Thyroid gland (tissue), 4 donors: Measurements from ENCODE around the gene CIDEC. TPM values are rescaled to one million over a fixed set of nuclear protein-coding genes. Genes with fewer than 3 reads are reported as not detected.

Source experiments
- DNase-seq, 2 donors: peaks; one replicate each; pipeline ENCODE4 v3.0.0-alpha.2; 2019
- H3K27ac ChIP-seq, 3 donors: fragments of 200-600 bp; sonication (generic); 1 replicate in 2 of 3; 2 replicates in 1 of 3; pipeline ENCODE4 v1.5.1; 2016 to 2019; ENCODE audit warnings: mild to moderate bottlenecking in 1 of 3, moderate library complexity in 1 of 3
- H3K27me3 ChIP-seq: fragments of 200-600 bp; sonication (generic); one replicate; pipeline ENCODE4 v1.5.1; 2019
- H3K36me3 ChIP-seq, 2 donors: fragments of 200-600 bp; sonication (generic); one replicate each; pipeline ENCODE4 v1.5.1; 2016 to 2019
- H3K4me1 ChIP-seq, 2 donors: fragments of 200-600 bp; sonication (generic); one replicate each; pipeline ENCODE4 v1.5.1; 2017 to 2019
- H3K4me3 ChIP-seq, 3 donors: fragments of 200-600 bp; sonication (generic); replicated peaks in 1 of 3; 1 replicate in 2 of 3; 2 replicates in 1 of 3; pipeline ENCODE4 v1.5.1; 2016; ENCODE audit warnings: mild to moderate bottlenecking in 1 of 3
- H3K9me3 ChIP-seq: fragments of 200-600 bp; sonication (generic); one replicate; pipeline ENCODE4 v1.5.1; 2017
- CTCF ChIP-seq, 6 experiments: fragments of 200-600 bp in 3 of 6; fragments of 450-650 bp in 3 of 6; sonication (generic) in 3 of 6; IDR thresholded peaks; one replicate each; pipeline ENCODE4 v1.5.1; 2016 to 2019; ENCODE audit warnings: antibody characterized with exemption in 6 of 6, mild to moderate bottlenecking in 2 of 6, inconsistent platforms in 1 of 6, moderate library complexity in 1 of 6
- POLR2A ChIP-seq, 2 donors: fragments of 450-650 bp; IDR thresholded peaks; one replicate each; pipeline ENCODE4 v1.6.1; 2017; ENCODE audit warnings: antibody characterized with exemption in 2 of 2, mild to moderate bottlenecking in 2 of 2, moderate library complexity in 1 of 2
- WGBS, 2 donors: methylation state at CpG; one replicate each; pipeline ENCODE4 v1.1.5; 2017; 5-methylcytosine and 5-hydroxymethylcytosine counted together
- intact Hi-C: fragments of 100-400 bp; cut with DNase I; formaldehyde crosslinking; loops from one replicate; pipeline ENCODE4 v1.15.1; 2023
- total RNA-seq, 4 donors: library from RNA; depleted of rRNA; stranded (reverse); fragments of >200 nt; gene quantifications; one replicate each; pipeline ENCODE4 v1.2.3, GENCODE V29; 2016

The CIDEC gene
- total RNA-seq, 4 donors from 2014 or later, result 2.2 to 9.4 (median 3.0) TPM

GRCh38 chr3:9863058-9863772, 16.8 kb downstream of the CIDEC start:
- Histone ChIP-seq H3K4me3 (peak overlapping the region in 1 of 3 donors; percentile 16), H3K4me1 (peaks cover 10 to 18% of the 10 kb centered on the region in 2 donors), H3K36me3 (no peaks in the 10 kb centered on the region), H3K27me3 (no peaks in the 10 kb centered on the region), H3K27ac (peak overlapping the region in 1 of 3 donors; percentile 28), H3K9me3 (no peaks in the 10 kb centered on the region)
- TF ChIP-seq CTCF (IDR thresholded peaks at IDR 0.05), result no peak
- no peak for TF ChIP-seq POLR2A (IDR thresholded peaks at IDR 0.05)
- WGBS, 2 donors, result 74 to 78% methylated on average over 9 to 17 of the region's 22 CpGs
- no peak for DNase-seq
- intact Hi-C loops, result no loop called here

- TF ChIP-seq CTCF (IDR thresholded peaks at IDR 0.05) (peak in 1 of 6 experiments; percentile 20), POLR2A (IDR thresholded peaks at IDR 0.05) (no peak)
- Histone ChIP-seq H3K4me3 (peak overlapping the region in 1 of 3 donors; percentile 16), H3K36me3 (no peaks in the 10 kb centered on the region), H3K4me1 (peaks cover 10 to 18% of the 10 kb centered on the region in 2 donors), H3K27me3 (no peaks in the 10 kb centered on the region), H3K9me3 (no peaks in the 10 kb centered on the region), H3K27ac (peak overlapping the region in 1 of 3 donors; percentile 28)
- intact Hi-C loops, result no loop called here
- WGBS, 2 donors, result 27 to 63% methylated on average over 3 to 15 of the region's 45 CpGs
- DNase-seq, result peak; percentile 35 to 37
Observed at GRCh38 chr3:9862391-9863057, 17.5 kb downstream of the CIDEC start.

GRCh38 chr3:9861626-9862130, 18.4 kb downstream of the CIDEC start:
- DNase-seq, result no peak
- Histone ChIP-seq H3K27me3 (no peaks in the 10 kb centered on the region), H3K4me3 (no peak overlapping the region), H3K36me3 (no peaks in the 10 kb centered on the region), H3K4me1 (peaks cover 10 to 18% of the 10 kb centered on the region in 2 donors), H3K27ac (no peak overlapping the region), H3K9me3 (no peaks in the 10 kb centered on the region)
- no peak for TF ChIP-seq POLR2A (IDR thresholded peaks at IDR 0.05)
- TF ChIP-seq CTCF (IDR thresholded peaks at IDR 0.05), result no peak
- WGBS, 2 donors, result 90 to 94% methylated on average over 3 to 5 of the region's 5 CpGs
- intact Hi-C loops, result no loop called here

- no peak for TF ChIP-seq POLR2A (IDR thresholded peaks at IDR 0.05)
- TF ChIP-seq CTCF (IDR thresholded peaks at IDR 0.05), result no peak
- H3K36me3 ChIP-seq, result no peaks in the 10 kb centered on the region
- H3K4me1 ChIP-seq, result peaks cover 10 to 18% of the 10 kb centered on the region in 2 donors
- DNase-seq, result no peak
- WGBS, 2 donors, result 95 to 97% methylated on average over 3 to 4 of the region's 4 CpGs
- H3K4me3 ChIP-seq, result no peak overlapping the region
- H3K27me3 ChIP-seq, result no peaks in the 10 kb centered on the region
- no peak overlapping the region for H3K27ac ChIP-seq
- intact Hi-C loops, result no loop called here
- H3K9me3 ChIP-seq, result no peaks in the 10 kb centered on the region
Observed at GRCh38 chr3:9861201-9861600, 18.9 kb downstream of the CIDEC start.
